Fibroblast of lung (primary cell): Measurements from ENCODE around the gene SPEM1. TPM values are rescaled to one million over a fixed set of nuclear protein-coding genes. Genes with fewer than 3 reads are reported as not detected.

Source experiments
- DNase-seq, 2 donors: peaks; one replicate each; pipeline versions ENCODE4 v3.0.0 to v3.0.0-alpha.2; 2010; ENCODE audit warnings: low read depth in 2 of 2
- H2AFZ ChIP-seq: 2 replicates; pipeline ENCODE4 v1.5.1; 2012; ENCODE audit warnings: low read length, control low read depth, inconsistent platforms
- H3K27ac ChIP-seq: 2 replicates; pipeline ENCODE4 v1.5.1; 2011; ENCODE audit warnings: low read length, control low read depth; ENCODE audit not compliant: insufficient read depth
- H3K27me3 ChIP-seq: 2 replicates; pipeline ENCODE4 v1.5.1; 2011; ENCODE audit warnings: mild to moderate bottlenecking, low read length; ENCODE audit not compliant: control insufficient read depth, insufficient read depth
- H3K36me3 ChIP-seq: 2 replicates; pipeline ENCODE4 v1.5.1; 2011; ENCODE audit warnings: low read length; ENCODE audit not compliant: control insufficient read depth, insufficient read depth
- H3K4me1 ChIP-seq: 2 replicates; pipeline ENCODE4 v1.5.1; 2011; ENCODE audit warnings: low read length; ENCODE audit not compliant: control insufficient read depth, insufficient read depth; ENCODE audit errors: extremely low read depth
- H3K4me2 ChIP-seq: 2 replicates; pipeline ENCODE4 v1.5.1; 2011; ENCODE audit warnings: low read length, control low read depth; ENCODE audit not compliant: insufficient read depth; ENCODE audit errors: extremely low read depth
- H3K4me3 ChIP-seq, 4 experiments: fragments of 200-600 bp in 1 of 4; sonication (generic) in 1 of 4; replicated peaks in 1 of 4; 2 replicates each; pipeline ENCODE4 v1.5.1; 2011 to 2016; ENCODE audit warnings: low read length in 4 of 4, low read depth in 3 of 4, mild to moderate bottlenecking in 3 of 4, control low read depth in 2 of 4, inconsistent platforms in 1 of 4, mixed read lengths in 1 of 4; ENCODE audit not compliant: insufficient read depth in 1 of 4; ENCODE audit errors: control extremely low read depth in 1 of 4
- H3K79me2 ChIP-seq: 2 replicates; pipeline ENCODE4 v1.5.1; 2012; ENCODE audit warnings: mild to moderate bottlenecking, low read length, inconsistent platforms; ENCODE audit not compliant: control insufficient read depth, insufficient read depth
- H3K9ac ChIP-seq: 2 replicates; pipeline ENCODE4 v1.5.1; 2011; ENCODE audit warnings: mild to moderate bottlenecking, low read length, control low read depth; ENCODE audit not compliant: insufficient read depth
- H3K9me3 ChIP-seq: 2 replicates; pipeline ENCODE4 v1.5.1; 2012; ENCODE audit warnings: low read depth, low read length; ENCODE audit not compliant: control insufficient read depth, insufficient read depth
- H4K20me1 ChIP-seq: 2 replicates; pipeline ENCODE4 v1.5.1; 2011; ENCODE audit warnings: low read length; ENCODE audit not compliant: control insufficient read depth, insufficient read depth; ENCODE audit errors: extremely low read depth
- EZH2 ChIP-seq: IDR thresholded peaks from 2 replicates; pipeline ENCODE4 v1.5.1; 2012; ENCODE audit warnings: low read length, control low read depth, mild to moderate bottlenecking; ENCODE audit errors: missing control alignments
- polyA plus RNA-seq, 2 donors: library from polyadenylated mRNA; depleted of rRNA in 1 of 2; stranded (reverse) in 1 of 2; unstranded in 1 of 2; fragments of >200 nt; gene quantifications; 2 replicates each; pipeline ENCODE4 v1.2.1, GENCODE V29; 2011 to 2012; ENCODE audit warnings: missing spikeins in 1 of 2
- total RNA-seq: library from RNA; depleted of rRNA; stranded (reverse); fragments of >200 nt; gene quantifications from 2 replicates; pipeline ENCODE4 v1.2.1, GENCODE V29; 2014
- TF ChIP-seq, protein P1 (sequence below), 2 donors: IDR thresholded peaks in 1 of 2; conservative IDR thresholded peaks in 1 of 2; 1 replicate in 1 of 2; 2 replicates in 1 of 2; pipeline ENCODE4 v1.5.1; 2011 to 2012; ENCODE audit warnings: low read length in 2 of 2, control low read depth in 1 of 2, inconsistent platforms in 1 of 2, low read depth in 1 of 2, mild to moderate bottlenecking in 1 of 2

Gene SPEM1
- total and polyA plus RNA-seq, 2 donors (not counting 1 experiment from before 2014, with no cell fraction given), result not detected

DNA sequence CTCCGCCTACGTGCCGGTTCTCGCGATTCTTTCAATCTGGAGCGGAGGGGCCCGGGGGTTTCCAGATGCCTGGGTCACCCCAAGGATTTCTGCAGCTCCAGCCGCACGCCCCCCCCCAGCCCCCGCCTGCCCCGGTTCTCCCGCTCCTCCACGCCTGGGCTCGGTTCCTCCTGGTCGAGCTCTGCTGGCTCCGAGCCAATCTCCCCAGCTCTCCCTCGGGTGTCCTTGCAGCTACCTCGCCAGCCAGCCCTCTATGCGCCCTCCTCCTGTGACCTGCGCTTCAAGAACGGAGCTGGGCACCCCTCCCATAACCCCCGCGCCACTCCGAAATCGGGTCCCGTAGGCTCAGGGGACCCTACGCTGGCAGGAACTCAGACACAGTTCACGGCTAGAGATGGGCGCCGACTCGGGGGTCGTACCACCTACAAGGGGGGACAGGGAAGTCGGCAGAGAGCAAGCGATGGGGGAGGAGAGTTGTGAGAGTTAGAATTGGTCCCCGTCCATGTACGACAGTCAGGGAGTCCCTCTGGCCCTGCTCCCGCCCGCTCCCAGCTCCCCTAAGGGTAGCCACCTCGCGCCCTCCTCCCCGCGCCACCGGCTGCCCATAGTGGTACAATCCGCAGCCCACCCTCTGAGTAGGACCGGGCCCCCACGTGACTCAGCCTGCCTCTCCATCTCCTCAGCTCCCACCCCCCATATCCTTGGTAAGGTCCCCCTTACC is 20.1 kb downstream of the SPEM1 start:
- peak overlapping the region; percentile 92 for H3K4me2 ChIP-seq
- TF ChIP-seq, protein P1, sequence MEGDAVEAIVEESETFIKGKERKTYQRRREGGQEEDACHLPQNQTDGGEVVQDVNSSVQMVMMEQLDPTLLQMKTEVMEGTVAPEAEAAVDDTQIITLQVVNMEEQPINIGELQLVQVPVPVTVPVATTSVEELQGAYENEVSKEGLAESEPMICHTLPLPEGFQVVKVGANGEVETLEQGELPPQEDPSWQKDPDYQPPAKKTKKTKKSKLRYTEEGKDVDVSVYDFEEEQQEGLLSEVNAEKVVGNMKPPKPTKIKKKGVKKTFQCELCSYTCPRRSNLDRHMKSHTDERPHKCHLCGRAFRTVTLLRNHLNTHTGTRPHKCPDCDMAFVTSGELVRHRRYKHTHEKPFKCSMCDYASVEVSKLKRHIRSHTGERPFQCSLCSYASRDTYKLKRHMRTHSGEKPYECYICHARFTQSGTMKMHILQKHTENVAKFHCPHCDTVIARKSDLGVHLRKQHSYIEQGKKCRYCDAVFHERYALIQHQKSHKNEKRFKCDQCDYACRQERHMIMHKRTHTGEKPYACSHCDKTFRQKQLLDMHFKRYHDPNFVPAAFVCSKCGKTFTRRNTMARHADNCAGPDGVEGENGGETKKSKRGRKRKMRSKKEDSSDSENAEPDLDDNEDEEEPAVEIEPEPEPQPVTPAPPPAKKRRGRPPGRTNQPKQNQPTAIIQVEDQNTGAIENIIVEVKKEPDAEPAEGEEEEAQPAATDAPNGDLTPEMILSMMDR (conservative IDR thresholded peaks at IDR 0.05 in 1 of 2, IDR thresholded peaks at IDR 0.05 in 1 of 2; ENCODE audit: low read depth in 1 of 2, low read length in 2 of 2), result no peak
- TF ChIP-seq EZH2, result peak; percentile 74
- H3K9ac ChIP-seq, result no peak overlapping the region
- H3K79me2 ChIP-seq, result no peaks in the 10 kb centered on the region
- peak in 1 of 2 donors; percentile 14 for DNase-seq
- H3K4me3 ChIP-seq, result peak overlapping the region; percentile 13 to 52 (median 33)
- peaks cover 18% of the 10 kb centered on the region for H3K4me1 ChIP-seq
- no peaks in the 10 kb centered on the region for H4K20me1 ChIP-seq
- no peaks in the 10 kb centered on the region for H3K36me3 ChIP-seq
- H2AFZ ChIP-seq, result no peak overlapping the region
- H3K27ac ChIP-seq, result no peak overlapping the region
- H3K9me3 ChIP-seq, result no peaks in the 10 kb centered on the region
- H3K27me3 ChIP-seq, result peaks cover 25% of the 10 kb centered on the region

- Histone ChIP-seq H3K4me2 (peak overlapping the region; percentile 92), H3K4me3 (no peak overlapping the region), H3K4me1 (peaks cover 18% of the 10 kb centered on the region), H3K36me3 (no peaks in the 10 kb centered on the region), H4K20me1 (no peaks in the 10 kb centered on the region), H2AFZ (no peak overlapping the region), H3K27me3 (peaks cover 27% of the 10 kb centered on the region), H3K27ac (no peak overlapping the region), H3K79me2 (no peaks in the 10 kb centered on the region), H3K9me3 (no peaks in the 10 kb centered on the region), H3K9ac (no peak overlapping the region)
- TF ChIP-seq, protein P1 (conservative IDR thresholded peaks at IDR 0.05 in 1 of 2, IDR thresholded peaks at IDR 0.05 in 1 of 2; ENCODE audit: low read depth in 1 of 2, low read length in 2 of 2), result peak in 1 of 2 donors; percentile 2
- TF ChIP-seq EZH2, result no peak
- DNase-seq, result peak in 1 of 2 donors; percentile 57
Observed at GRCh38 chr17:7440834-7441195, 20.7 kb downstream of the SPEM1 start.

DNA sequence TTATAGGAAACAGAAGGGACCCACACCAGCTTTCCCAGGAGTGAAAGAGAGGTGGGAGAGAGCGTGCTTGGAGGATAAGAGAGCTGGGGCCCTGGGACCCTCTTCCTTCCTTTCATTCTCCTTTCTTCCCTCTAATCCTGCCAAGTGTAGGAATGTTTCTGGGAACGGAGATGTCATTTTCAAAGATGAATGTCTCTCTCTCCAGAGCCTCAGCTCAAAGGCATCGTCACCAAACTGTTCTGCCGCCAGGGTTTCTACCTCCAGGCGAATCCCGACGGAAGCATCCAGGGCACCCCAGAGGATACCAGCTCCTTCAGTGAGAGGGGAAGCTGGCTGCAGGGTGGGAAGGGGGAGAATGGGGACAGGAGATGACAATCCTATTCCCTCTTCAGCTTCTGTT is 21.1 kb downstream of the SPEM1 start:
- H3K9ac ChIP-seq, result no peak overlapping the region
- DNase-seq, result peak in 1 of 2 donors; percentile 35
- H3K27ac ChIP-seq, result no peak overlapping the region
- peaks cover 18% of the 10 kb centered on the region for H3K4me1 ChIP-seq
- H3K4me2 ChIP-seq, result no peak overlapping the region
- no peaks in the 10 kb centered on the region for H3K79me2 ChIP-seq
- H3K9me3 ChIP-seq, result no peaks in the 10 kb centered on the region
- H2AFZ ChIP-seq, result no peak overlapping the region
- no peak for TF ChIP-seq EZH2
- TF ChIP-seq, protein P1 (conservative IDR thresholded peaks at IDR 0.05 in 1 of 2, IDR thresholded peaks at IDR 0.05 in 1 of 2; ENCODE audit: low read depth in 1 of 2, low read length in 2 of 2), result no peak
- H3K27me3 ChIP-seq, result peaks cover 30% of the 10 kb centered on the region
- H3K4me3 ChIP-seq, result no peak overlapping the region
- H3K36me3 ChIP-seq, result no peaks in the 10 kb centered on the region
- no peaks in the 10 kb centered on the region for H4K20me1 ChIP-seq
